Jurkat, Clone E6-1 (cell line): ENCODE measurements around the gene TMEM54. TPM values are rescaled to one million over a fixed set of nuclear protein-coding genes. Genes with fewer than 3 reads are reported as not detected.

Experiments used
- DNase-seq: peaks from one replicate; pipeline ENCODE4 v3.0.0-alpha.2; 2011; ENCODE audit warnings: low read depth, low spot score
- H3K4me3 ChIP-seq: 2 replicates; pipeline ENCODE4 v1.5.1; 2011; ENCODE audit warnings: mild to moderate bottlenecking, low read length, control low read depth, moderate library complexity
- polyA plus RNA-seq: library from polyadenylated mRNA; unstranded; fragments of >200 nt; gene quantifications from one replicate; pipeline ENCODE4 v1.2.1, GENCODE V29; 2012; ENCODE audit warnings: missing spikeins; ENCODE audit not compliant: insufficient read length, insufficient read depth

The TMEM54 gene, protein sequence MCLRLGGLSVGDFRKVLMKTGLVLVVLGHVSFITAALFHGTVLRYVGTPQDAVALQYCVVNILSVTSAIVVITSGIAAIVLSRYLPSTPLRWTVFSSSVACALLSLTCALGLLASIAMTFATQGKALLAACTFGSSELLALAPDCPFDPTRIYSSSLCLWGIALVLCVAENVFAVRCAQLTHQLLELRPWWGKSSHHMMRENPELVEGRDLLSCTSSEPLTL
- polyA plus RNA-seq: 39.3 TPM

GRCh38 chr1:32900956-32901822 is at the start of gene TMEM54:
Gene TMEM54 (minus strand): TSS chr1:32901389. CDS start chr1:32901238, 151 bp downstream.
- DNase-seq: no peak
- peak within 1 kb of the TSS; percentile 44 for H3K4me3 ChIP-seq

DNA sequence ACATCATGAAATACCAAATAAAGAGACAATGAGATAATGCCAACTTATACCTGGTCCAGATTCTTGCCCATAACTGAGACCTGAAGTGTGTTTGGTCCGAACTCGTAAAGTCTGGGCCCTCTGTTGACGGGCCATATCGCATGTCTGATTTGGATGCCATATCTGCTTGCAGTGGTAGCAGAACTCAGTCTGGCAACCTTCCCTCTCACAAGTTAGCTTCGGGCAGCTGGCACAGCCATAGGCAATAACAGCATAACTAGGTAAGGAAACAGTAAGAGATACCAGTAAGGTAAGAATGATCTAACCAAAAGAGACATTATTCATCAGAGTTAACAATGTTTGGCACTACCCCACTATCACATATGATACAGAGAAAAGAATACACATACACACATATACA is 48.3 kb upstream of the TMEM54 start:
- H3K4me3 ChIP-seq: no peak overlapping the region
- DNase-seq: no peak

DNA sequence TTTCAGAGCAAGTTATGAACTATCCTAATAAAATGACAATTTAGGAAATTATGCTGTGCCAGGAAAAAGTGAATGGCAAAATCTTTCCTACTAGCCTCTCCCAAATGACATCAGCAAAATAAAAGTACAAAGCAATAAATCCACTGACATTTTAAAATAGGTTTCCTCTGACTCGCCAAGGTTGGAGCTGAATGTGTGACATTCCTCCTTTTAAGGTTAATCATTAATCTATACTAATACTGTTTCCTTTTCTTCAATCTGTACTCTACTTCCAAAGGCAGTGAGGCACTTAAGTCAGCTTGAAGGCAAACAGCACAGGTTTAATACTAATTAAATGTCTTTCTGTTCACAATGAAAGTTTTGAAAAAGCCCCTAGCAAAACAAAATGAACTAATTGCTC is 47.7 kb upstream of the TMEM54 start:
- H3K4me3 ChIP-seq: no peak overlapping the region
- DNase-seq: no peak

DNA sequence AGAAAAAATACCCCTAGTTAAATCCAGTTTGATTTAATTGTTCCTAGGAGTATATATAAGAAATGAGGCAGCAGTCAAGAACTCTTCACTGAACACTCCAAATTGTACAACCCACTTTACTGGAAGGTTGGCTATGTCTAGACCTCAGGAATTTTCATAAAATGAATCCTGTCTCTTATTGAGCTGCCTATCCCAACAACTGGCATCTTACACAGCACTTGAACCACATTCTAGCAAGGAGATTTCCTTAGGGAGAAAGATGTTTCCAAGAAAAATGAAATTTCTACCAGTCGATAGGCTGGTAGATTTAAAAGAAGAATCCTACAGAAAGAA is 47.2 kb upstream of the TMEM54 start:
- DNase-seq: no peak

GRCh38 chr1:32947669-32948389 is 46.6 kb upstream of the TMEM54 start:
- H3K4me3 ChIP-seq: no peak overlapping the region
- DNase-seq: no peak

More for the DNA sequence above, 47.2 kb upstream of the TMEM54 start:
- no peak overlapping the region for H3K4me3 ChIP-seq

GRCh38 chr1:32946413-32946812 is 45.2 kb upstream of the TMEM54 start:
- no peak overlapping the region for H3K4me3 ChIP-seq
- DNase-seq: no peak

DNA sequence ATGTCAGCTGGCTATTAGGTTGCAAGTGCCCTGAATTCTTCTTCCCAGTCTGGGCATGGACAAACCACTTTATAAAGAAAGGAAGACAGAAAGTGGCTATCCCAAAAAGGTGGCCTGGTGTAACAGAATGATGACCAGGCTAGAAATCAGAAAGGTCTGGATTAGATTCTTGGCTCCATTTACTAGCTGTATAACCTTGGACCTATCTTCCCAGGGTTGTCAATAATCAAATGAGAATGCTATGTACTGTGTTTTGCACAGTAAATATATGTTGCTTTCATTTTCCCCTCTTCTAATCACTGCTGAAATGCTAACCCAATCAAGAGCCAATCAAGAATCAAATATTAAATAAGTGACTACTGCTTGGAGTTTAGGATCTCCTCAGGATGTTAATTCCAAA is 43.0 kb upstream of the TMEM54 start:
- DNase-seq: no peak

DNA sequence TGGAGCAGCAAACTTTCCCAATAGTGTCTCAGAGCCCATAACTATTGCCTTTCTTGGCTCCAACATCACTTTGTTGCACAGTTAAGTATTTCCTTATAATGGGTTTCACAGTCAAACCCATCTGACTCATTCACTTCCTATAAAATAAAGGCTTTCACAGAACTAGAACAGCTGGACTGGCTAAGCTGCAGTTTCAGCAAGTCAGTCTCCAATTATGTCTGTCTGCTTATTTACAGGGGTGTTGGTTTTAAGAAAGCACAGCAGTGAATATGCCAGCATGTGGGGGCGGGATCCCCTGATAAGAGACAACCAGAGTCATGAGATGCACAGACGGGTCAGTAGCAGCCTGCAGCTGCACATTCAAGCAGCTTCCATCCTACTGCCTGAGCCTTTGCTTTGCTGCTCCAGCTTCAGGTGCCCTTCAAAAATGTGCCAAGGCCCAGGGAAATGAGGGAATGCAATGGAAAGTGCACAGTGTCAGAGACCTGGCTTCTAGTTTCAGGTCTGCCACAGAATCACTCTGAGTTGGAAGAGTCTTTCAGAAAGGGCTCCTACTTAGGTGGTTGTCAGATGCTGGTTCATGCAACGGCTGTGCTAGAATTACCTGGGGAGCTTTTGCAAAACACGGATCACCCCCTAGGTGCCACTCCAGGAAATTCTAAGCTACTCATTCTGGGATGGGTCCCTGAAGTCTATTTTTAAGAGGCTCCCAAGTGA is 38.6 kb upstream of the TMEM54 start:
- DNase-seq: no peak

More for the DNA sequence above, 43.0 kb upstream of the TMEM54 start:
- H3K4me3 ChIP-seq: no peak overlapping the region

DNA sequence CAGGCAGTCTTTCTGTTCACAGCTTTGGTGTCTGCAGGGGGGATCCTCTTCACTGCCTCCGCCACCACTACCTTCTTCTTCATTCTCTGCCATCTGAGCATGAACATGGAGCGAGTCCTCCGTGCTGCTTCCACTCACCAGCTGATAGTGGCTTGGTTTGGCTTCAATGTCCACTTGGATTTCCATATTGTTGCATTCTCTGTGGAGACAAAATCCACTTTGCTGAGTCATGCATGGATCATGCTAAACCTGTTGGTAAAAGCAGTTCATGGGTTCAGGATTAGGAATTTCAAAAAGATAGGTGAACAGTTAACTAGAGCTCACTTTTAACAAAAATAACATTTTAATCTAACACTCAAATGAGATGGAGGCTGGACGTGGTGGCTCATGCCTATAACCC is 35.9 kb upstream of the TMEM54 start:
- no peak overlapping the region for H3K4me3 ChIP-seq
- no peak for DNase-seq

More for the DNA sequence above, 38.6 kb upstream of the TMEM54 start:
- no peak overlapping the region for H3K4me3 ChIP-seq

DNA sequence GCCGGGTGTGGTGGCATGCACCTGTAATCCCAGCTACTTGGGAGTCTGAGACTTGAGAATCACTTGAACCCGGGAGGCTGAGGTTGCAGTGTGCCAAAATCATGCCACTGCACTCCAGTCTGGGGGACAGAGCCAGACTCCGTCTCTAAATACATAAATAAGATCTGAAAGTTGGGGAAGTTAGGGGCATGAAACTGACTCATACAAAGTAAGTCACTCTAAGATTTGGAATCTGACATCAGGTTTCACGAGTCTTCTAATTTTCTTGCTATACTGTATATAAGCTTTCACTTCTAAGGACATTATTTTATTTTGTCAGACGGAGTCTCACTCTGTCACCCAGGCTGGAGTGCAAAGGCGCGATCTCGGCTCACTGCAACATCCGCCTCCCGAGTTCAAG is 33.3 kb upstream of the TMEM54 start:
- DNase-seq: no peak
- H3K4me3 ChIP-seq: no peak overlapping the region

GRCh38 chr1:32933742-32934322 is 32.6 kb upstream of the TMEM54 start:
- H3K4me3 ChIP-seq: no peak overlapping the region
- no peak for DNase-seq

DNA sequence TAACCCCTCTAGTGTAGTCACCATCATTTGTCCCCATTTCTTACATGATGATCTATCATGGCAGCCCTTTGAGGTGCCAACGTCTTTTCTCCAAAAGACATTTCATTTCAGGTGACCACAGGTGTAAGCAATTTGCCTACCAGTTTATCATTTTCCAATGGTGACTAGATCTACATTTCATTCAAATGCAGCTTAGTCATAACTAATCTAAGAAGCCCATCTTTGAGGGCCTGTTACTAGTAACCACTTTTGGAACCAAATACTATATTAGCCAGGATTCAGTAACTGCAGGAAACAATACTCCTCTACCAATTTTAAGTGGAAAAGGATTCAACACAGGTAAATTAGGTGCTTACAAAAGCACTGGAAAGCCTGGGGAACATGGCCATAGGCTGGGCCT is 30.6 kb upstream of the TMEM54 start:
- H3K4me3 ChIP-seq: no peak overlapping the region
- no peak for DNase-seq

DNA sequence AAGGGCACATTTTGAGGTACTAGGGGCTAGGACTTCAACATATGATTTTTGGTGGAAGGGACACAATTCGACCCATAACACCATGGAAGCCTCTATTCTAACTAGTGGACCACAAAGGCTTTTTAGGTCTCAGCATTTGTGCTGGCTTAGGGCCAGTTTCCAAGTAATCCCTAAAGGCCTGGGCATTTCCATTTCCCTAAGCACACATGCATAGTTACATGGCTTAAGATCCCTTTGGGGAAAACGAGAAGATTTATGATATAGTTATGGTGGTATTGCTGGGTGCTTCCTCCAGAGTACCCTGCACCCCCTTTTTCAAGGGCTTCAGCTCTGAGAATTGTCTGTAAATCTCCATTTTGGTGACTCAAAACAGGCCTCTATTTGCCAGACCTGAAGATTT is 28.2 kb upstream of the TMEM54 start:
- H3K4me3 ChIP-seq: no peak overlapping the region
- no peak for DNase-seq

DNA sequence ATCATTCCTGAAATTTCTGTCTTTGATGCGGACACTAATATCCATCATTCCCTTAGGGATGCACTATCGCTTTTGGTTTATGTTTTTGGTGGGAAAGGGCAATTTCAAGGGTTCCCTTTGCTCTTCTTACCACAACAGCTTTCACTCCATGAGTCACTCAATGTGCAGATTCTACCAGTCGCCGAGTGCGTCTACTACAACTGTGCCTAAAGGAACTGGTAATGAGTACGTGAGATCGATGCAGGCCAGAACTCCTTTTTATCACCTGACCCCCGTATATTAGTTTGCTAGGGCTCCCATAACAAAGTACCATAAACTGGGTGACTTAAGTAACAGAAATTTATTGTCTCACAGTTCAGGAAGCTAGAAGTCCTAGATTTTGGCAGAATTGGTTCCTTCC is 27.5 kb upstream of the TMEM54 start:
- no peak overlapping the region for H3K4me3 ChIP-seq
- DNase-seq: no peak

DNA sequence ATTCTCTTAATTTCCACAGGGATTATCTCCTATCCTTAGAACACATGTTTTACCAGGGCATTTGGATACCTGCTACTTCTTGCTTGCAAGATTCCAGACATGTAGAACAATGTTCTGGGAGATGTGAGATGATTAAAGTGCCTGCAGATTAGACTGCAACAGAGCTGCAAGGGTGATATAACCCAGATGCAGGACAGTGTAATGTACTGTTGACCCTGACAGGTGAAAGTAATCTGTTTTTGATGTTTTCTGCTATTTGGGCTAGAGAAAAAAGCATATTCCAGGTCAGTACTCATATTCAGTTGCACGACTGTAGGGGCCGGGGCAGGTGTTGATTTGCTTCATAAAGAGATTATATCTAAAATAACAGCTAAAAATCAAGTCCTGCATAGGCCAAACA is 27.1 kb upstream of the TMEM54 start:
- DNase-seq: no peak
- H3K4me3 ChIP-seq: no peak overlapping the region

- no peak for DNase-seq
Measured at GRCh38 chr1:32927441-32927840, 26.3 kb upstream of the TMEM54 start.

DNA sequence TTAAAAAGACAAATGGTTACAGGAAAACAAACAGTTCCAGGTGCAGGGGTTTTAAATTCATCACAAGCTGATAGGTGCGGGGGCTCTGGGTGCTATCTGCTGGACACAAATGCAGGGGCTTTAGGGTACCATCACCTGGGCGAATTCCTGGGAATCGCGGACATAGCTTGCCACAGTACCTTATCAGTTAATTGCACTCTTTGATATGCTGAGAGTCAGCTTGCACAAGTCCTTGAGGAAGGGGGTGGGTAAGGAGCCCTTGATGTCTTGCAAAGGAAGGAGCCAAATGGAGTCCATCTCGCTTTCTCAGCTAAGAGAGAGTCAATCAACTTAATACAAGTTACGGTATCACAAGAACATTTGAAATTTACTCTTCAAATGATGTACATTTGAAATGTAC is 25.4 kb upstream of the TMEM54 start:
- H3K4me3 ChIP-seq: no peak overlapping the region
- DNase-seq: no peak

More at GRCh38 chr1:32927441-32927840, 26.3 kb upstream of the TMEM54 start:
- no peak overlapping the region for H3K4me3 ChIP-seq

DNA sequence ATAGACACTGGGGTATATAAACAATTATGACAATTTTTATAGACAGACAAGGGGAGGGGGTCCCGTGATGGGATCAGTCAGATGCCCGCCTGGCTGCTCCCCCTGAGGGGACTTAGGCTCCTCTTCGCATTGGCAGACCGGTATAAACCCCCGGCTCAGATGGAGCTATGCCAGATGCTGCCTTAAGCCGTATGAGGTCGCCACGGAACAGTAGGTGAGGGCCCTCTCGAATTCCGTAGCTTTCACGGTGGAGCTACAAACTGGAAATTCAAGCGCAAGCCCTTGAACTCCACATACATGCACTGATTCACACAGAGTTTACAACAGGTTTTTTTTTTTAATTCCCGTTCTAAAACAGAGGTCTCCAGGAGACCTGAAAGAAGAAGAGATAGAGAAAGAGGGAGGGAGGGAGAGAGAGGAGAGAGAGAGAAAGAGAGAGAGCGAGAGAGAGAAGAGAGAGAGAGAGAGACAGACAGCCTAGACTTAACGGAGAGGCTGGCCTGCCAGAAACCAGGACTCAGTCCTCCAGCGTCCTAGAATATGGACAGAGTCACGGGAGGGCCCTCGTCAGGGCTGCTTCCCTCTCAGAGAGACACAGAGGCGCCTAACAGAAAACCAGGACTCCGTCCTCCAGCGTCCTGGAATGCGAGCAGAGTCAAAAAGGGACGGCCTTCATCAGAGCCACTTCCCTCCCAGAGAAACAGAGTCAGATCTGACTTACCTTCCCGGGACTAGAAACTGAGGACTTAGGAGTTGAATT is 24.4 kb upstream of the TMEM54 start:
- DNase-seq: no peak
- H3K4me3 ChIP-seq: no peak overlapping the region
